A673 (cell line): ENCODE results near the gene KCNQ1OT1. TPM values are rescaled to one million over a fixed set of nuclear protein-coding genes. Genes with fewer than 3 reads are reported as not detected.

Source experiments
- BruUV-seq: library from RNA; stranded (reverse); fragments of 400-500 nt; replicated peaks from 2 replicates; lab custom pipeline; 2021; lab: Mats Ljungman, UMichigan
- CTCF ChIA-PET: fragments of 300-600 bp; sonication (Branson Sonifier 250); formaldehyde crosslinking; loops from one replicate; lab custom pipeline; 2022; ENCODE audit warnings: antibody characterized with exemption; lab: Charles Lee
- POLR2A ChIA-PET: fragments of 300-600 bp; sonication (Branson Sonifier 250); formaldehyde crosslinking; loops from one replicate; lab custom pipeline; 2022; ENCODE audit warnings: antibody characterized with exemption; ENCODE audit not compliant: low non-redundant PET; lab: Charles Lee
- DNase-seq: peaks from one replicate; pipeline ENCODE4 v3.0.0-alpha.2; 2015; ENCODE audit warnings: low spot score
- H3K27ac ChIP-seq: fragments of 200-600 bp; sonication (generic); 2 replicates; pipeline ENCODE4 v1.5.1; 2016; ENCODE audit warnings: mixed run types, low read depth, mild to moderate bottlenecking, mixed read lengths, antibody characterized with exemption, low read length; ENCODE audit not compliant: poor library complexity, severe bottlenecking
- H3K27me3 ChIP-seq: fragments of 200-600 bp; sonication (generic); replicated peaks from 2 replicates; pipeline ENCODE4 v1.6.1; 2017; ENCODE audit warnings: mixed run types, low read depth, mild to moderate bottlenecking, mixed read lengths, antibody characterized with exemption, low read length; ENCODE audit not compliant: insufficient read depth, poor library complexity
- H3K36me3 ChIP-seq: fragments of 200-600 bp; sonication (generic); 2 replicates; pipeline ENCODE4 v1.6.1; 2016; ENCODE audit warnings: mixed run types, mild to moderate bottlenecking, mixed read lengths, antibody characterized with exemption, low read length; ENCODE audit not compliant: insufficient read depth, poor library complexity, severe bottlenecking
- H3K4me1 ChIP-seq: fragments of 200-600 bp; sonication (generic); 2 replicates; pipeline ENCODE4 v1.6.1; 2017; ENCODE audit warnings: mixed run types, mild to moderate bottlenecking, mixed read lengths, antibody characterized with exemption, low read length; ENCODE audit not compliant: insufficient read depth, poor library complexity, severe bottlenecking
- H3K4me3 ChIP-seq: fragments of 200-600 bp; sonication (generic); 2 replicates; pipeline ENCODE4 v1.5.1; 2016; ENCODE audit warnings: low read depth, mixed run types, mild to moderate bottlenecking, mixed read lengths, low read length; ENCODE audit not compliant: poor library complexity, severe bottlenecking
- H3K9me3 ChIP-seq: fragments of 200-600 bp; sonication (generic); 2 replicates; pipeline ENCODE4 v1.6.1; 2016; ENCODE audit warnings: mixed run types, low read depth, mild to moderate bottlenecking, mixed read lengths, antibody characterized with exemption, low read length; ENCODE audit not compliant: poor library complexity, severe bottlenecking
- CTCF ChIP-seq: fragments of 300-800, 200-600 bp; sonication (generic); conservative IDR thresholded peaks from 2 replicates; pipeline ENCODE4 v1.5.1; 2017; ENCODE audit warnings: low read depth, mild to moderate bottlenecking, antibody characterized with exemption, low read length, moderate library complexity, mixed read lengths
- EZH2 ChIP-seq: fragments of 200-600 bp; sonication (generic); IDR thresholded peaks from 2 replicates; pipeline ENCODE4 v1.6.1; 2017; ENCODE audit warnings: borderline replicate concordance, low read depth, mild to moderate bottlenecking, mixed read lengths, antibody characterized with exemption, low read length; ENCODE audit not compliant: poor library complexity, severe bottlenecking
- intact Hi-C: fragments of 100-400 bp; cut with micrococcal nuclease; formaldehyde crosslinking; loops from one replicate; pipeline ENCODE4 v1.10.0; 2022; ENCODE audit not compliant: unreplicated experiment
- total RNA-seq: library from RNA; stranded (reverse); gene quantifications from 2 replicates; pipeline ENCODE4 v1.2.3, GENCODE V29; 2021

KCNQ1OT1 gene
- total RNA-seq, 1 experiment from 2014 or later = 4.0 TPM

DNA sequence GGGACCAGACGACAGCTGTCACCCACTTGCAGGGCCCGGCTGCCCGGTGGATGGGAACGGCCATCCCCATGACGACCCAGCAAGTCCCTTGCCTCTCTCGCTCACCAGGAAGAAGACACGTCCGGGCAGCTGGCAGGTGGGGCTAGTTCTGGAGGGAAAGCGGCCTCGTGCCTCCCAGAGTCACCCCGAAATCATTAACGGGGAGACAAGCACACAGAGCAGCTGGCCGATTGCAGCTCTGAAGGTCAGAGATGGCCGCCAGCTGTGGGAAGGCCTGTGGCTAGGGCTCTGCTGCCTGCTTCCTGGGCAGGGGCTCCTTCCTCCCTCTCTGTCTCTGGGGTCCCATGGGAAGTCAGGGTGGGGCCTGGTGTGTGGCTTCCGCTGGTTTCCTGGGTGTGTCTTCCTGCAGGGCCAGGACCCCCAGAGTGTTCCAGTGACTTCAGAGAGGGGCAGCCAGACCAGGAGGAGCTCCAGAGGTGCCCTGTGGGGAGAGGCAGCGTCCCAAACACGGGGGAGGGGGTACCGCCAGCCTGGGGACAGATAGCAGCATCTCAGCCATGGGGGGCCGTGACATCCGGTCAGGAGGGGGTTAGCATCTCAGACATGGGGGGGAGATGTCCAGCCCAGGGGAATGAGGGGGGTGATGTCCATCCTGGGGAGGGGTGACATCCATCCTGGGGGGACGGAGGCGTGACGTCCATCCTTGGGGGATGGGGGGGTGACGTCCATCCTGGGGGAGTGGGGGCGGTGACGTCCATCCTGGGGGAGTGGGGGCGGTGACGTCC, 140.1 kb downstream of the KCNQ1OT1 start:
- POLR2A ChIA-PET = no interaction called here
- Histone ChIP-seq H3K9me3 (no peaks in the 10 kb centered on the region), H3K36me3 (no peaks in the 10 kb centered on the region), H3K27ac (no peak overlapping the region), H3K27me3 (no peaks in the 10 kb centered on the region), H3K4me1 (no peaks in the 10 kb centered on the region), H3K4me3 (no peak overlapping the region)
- no TSS peak for BruUV-seq
- no peak for DNase-seq
- TF ChIP-seq CTCF (no peak), EZH2 (no peak)
- CTCF ChIA-PET = no interaction called here
- intact Hi-C loops = no loop called here

DNA sequence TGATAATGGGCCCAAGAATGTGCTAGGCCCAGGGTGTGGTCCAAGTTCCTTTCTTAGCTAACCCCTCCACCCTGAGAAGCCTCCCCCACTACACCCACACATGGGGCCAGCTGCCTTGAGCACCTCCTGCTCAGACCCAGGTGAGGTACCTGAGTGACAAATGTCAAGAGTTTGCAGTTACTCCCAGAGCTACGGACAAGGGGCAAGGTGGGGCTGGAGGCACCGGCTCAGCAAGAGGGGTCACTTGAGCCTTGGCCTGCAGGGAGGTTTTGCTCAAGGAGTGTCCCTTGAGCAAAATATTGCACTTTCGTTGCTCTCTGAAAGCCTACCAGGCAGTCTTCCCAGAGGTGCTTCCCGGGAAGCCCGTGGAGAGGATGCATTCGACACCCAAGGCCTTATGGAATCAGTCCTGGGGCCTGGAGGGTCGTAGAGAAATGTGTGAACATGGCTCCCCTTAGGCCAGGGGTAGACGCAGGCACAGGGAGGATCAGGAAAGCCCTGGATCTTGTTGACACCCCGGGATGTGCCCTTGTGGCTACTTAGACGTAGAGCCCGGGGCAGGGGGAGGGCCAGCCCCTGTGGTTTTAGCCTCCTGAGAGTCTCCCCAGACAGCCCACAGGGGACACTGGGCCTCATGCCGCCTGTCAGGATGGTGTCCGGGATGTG, 140.8 kb downstream of the KCNQ1OT1 start:
- H3K27me3 ChIP-seq = no peaks in the 10 kb centered on the region
- no peak overlapping the region for H3K4me3 ChIP-seq
- no peaks in the 10 kb centered on the region for H3K36me3 ChIP-seq
- BruUV-seq = no TSS peak
- DNase-seq = no peak
- POLR2A ChIA-PET = no interaction called here
- CTCF ChIA-PET = no interaction called here
- no peaks in the 10 kb centered on the region for H3K9me3 ChIP-seq
- no peaks in the 10 kb centered on the region for H3K4me1 ChIP-seq
- TF ChIP-seq CTCF (no peak), EZH2 (no peak)
- intact Hi-C loops = no loop called here
- H3K27ac ChIP-seq = no peak overlapping the region

GRCh38 chr11:2558397-2558796, 141.4 kb downstream of the KCNQ1OT1 start:
- intact Hi-C loops = no loop called here

More at GRCh38 chr11:2558397-2558796, 141.4 kb downstream of the KCNQ1OT1 start:
- H3K27me3 ChIP-seq = no peaks in the 10 kb centered on the region
- no peak for DNase-seq
- TF ChIP-seq EZH2 (no peak), CTCF (no peak)
- no peak overlapping the region for H3K27ac ChIP-seq
- H3K4me3 ChIP-seq = no peak overlapping the region
- no peaks in the 10 kb centered on the region for H3K9me3 ChIP-seq
- no TSS peak for BruUV-seq
- no peaks in the 10 kb centered on the region for H3K4me1 ChIP-seq
- CTCF ChIA-PET = no interaction called here
- POLR2A ChIA-PET = no interaction called here
- H3K36me3 ChIP-seq = no peaks in the 10 kb centered on the region

Other genes starting within 250 kb of the KCNQ1OT1 start
- gene CDKN1C, start 185.8 kb upstream of the KCNQ1OT1 start, total RNA-seq = 2.9 and 3.5 TPM in 2 replicates
- 25.0 and 33.7 TPM in 2 replicates for gene PHLDA2, start 229.4 kb upstream of the KCNQ1OT1 start, total RNA-seq